Spleen (tissue), 11 donors: ENCODE measurements around the gene CNTNAP2. TPM values are rescaled to one million over a fixed set of nuclear protein-coding genes. Genes with fewer than 3 reads are reported as not detected.

Experiments used
- DNase-seq: peaks from one replicate; pipeline ENCODE4 v3.0.0-alpha.2; 2020
- H3K27ac ChIP-seq, 8 donors: fragments of 200-600 bp; sonication (generic) in 7 of 8; 1 replicate in 4 of 8; 2 replicates in 4 of 8; pipeline versions ENCODE4 v1.5.0 to v1.8.0; 2016 to 2021; ENCODE audit warnings: inconsistent platforms in 4 of 8, mild to moderate bottlenecking in 4 of 8, moderate library complexity in 1 of 8
- H3K27me3 ChIP-seq, 7 donors: fragments of 200-600 bp; sonication (generic) in 6 of 7; replicated peaks in 1 of 7; 1 replicate in 4 of 7; 2 replicates in 3 of 7; pipeline versions ENCODE4 v1.5.0 to v1.8.0; 2016 to 2021; ENCODE audit warnings: inconsistent platforms in 3 of 7, mild to moderate bottlenecking in 1 of 7
- H3K36me3 ChIP-seq, 6 donors: fragments of 200-600 bp; sonication (generic) in 5 of 6; 1 replicate in 4 of 6; 2 replicates in 2 of 6; pipeline versions ENCODE4 v1.5.0 to v1.8.0; 2016 to 2021; ENCODE audit warnings: inconsistent platforms in 2 of 6
- H3K4me1 ChIP-seq, 6 donors: fragments of 200-600 bp; sonication (generic) in 5 of 6; 1 replicate in 3 of 6; 2 replicates in 3 of 6; pipeline versions ENCODE4 v1.5.0 to v1.8.0; 2016 to 2021; ENCODE audit warnings: inconsistent platforms in 3 of 6
- H3K4me3 ChIP-seq, 8 donors: fragments of 200-600 bp; sonication (generic) in 7 of 8; 1 replicate in 4 of 8; 2 replicates in 4 of 8; pipeline versions ENCODE4 v1.5.0 to v1.8.0; 2016 to 2021; ENCODE audit warnings: inconsistent platforms in 4 of 8, mild to moderate bottlenecking in 4 of 8, moderate library complexity in 2 of 8
- H3K9me3 ChIP-seq, 8 donors: fragments of 200-600 bp; sonication (generic) in 7 of 8; 1 replicate in 4 of 8; 2 replicates in 4 of 8; pipeline versions ENCODE4 v1.5.0 to v1.8.0; 2016 to 2021; ENCODE audit warnings: inconsistent platforms in 4 of 8
- POLR2A ChIP-seq, 3 donors: fragments of 450-650 bp; IDR thresholded peaks; one replicate each; pipeline ENCODE4 v1.5.1; 2017; ENCODE audit warnings: antibody characterized with exemption in 3 of 3, mild to moderate bottlenecking in 1 of 3
- POLR2AphosphoS5 ChIP-seq, 3 donors: sonication (generic); formaldehyde crosslinking; IDR thresholded peaks; one replicate each; pipeline ENCODE4 v1.5.1; 2017; ENCODE audit warnings: antibody characterized with exemption in 3 of 3
- WGBS, 5 donors: extraction: QIAGEN DNeasy Blood & Tissue Kit in 3 of 5; methylation state at CpG; one replicate each; pipeline versions ENCODE4 v1.1.5 to v1.1.7; 2013 to 2018; 5-methylcytosine and 5-hydroxymethylcytosine counted together
- intact Hi-C: fragments of 100-400 bp; cut with DNase I; formaldehyde crosslinking; loops from one replicate; pipeline ENCODE4 v1.15.0; 2023; ENCODE audit warnings: low total_unique reads
- polyA plus RNA-seq, 3 donors: library from polyadenylated mRNA; stranded (reverse); fragments of 200-250 nt; gene quantifications; one replicate each; pipeline ENCODE4 v1.2.1, GENCODE V29; 2013
- total RNA-seq, 7 donors: library from RNA; depleted of rRNA in 3 of 7; stranded (reverse); fragments of >200 nt in 3 of 7; fragmentation: NEBNext Ultra II Directional in 4 of 7; extraction: Animal tissue kit (Norgen Biotek cat#: 25700) in 4 of 7; gene quantifications; one replicate each; pipeline versions ENCODE4 v1.1.0 to v1.2.1, GENCODE V29; 2016 to 2021
- TF ChIP-seq, protein P1 (sequence below), 11 experiments: fragments of 200-600 bp in 7 of 11; fragments of 450-650 bp in 4 of 11; sonication (generic) in 4 of 11; IDR thresholded peaks in 8 of 11; conservative IDR thresholded peaks in 3 of 11; 1 replicate in 7 of 11; 2 replicates in 4 of 11; pipeline versions ENCODE4 v1.4.0 to v1.8.0; 2016 to 2021; ENCODE audit warnings: antibody characterized with exemption in 11 of 11, inconsistent platforms in 4 of 11, mild to moderate bottlenecking in 1 of 11
- donor health status: healthy with polysubstance abuse.
- donor health status: DM: no; HTN: no; CAD: no; lungs with moderate emphysema.
- donor health status: DM: no; HTN: no; CAD: no.
- donor health status: Bipolar disorder and iron deficiency.
- donor health status: healthy.
- donor health status: DM: no; HTN: no; CAD: no.
- donor health status: DM: yes; HTN: yes; CAD: no.

Gene CNTNAP2
- total and polyA plus RNA-seq, 10 donors, result 0.13 to 2.0 (median 0.82) TPM

GRCh38 chr7:148277042-148277660 is 2160.6 kb downstream of the CNTNAP2 start:
- no peaks in the 10 kb centered on the region for H3K36me3 ChIP-seq
- H3K27ac ChIP-seq, result no peak overlapping the region
- 71 to 83% (median 78%) methylated on average over 11 of the region's 11 CpGs for WGBS, 5 donors
- H3K4me1 ChIP-seq, result peaks cover 4 to 17% (median 11%) of the 10 kb centered on the region in 6 donors
- no peaks in the 10 kb centered on the region for H3K27me3 ChIP-seq
- TF ChIP-seq POLR2A (IDR thresholded peaks at IDR 0.05) (no peak), POLR2AphosphoS5 (IDR thresholded peaks at IDR 0.05) (peak in 1 of 3 donors; percentile 17)
- intact Hi-C loops, result no loop called here
- H3K9me3 ChIP-seq, result no peaks in the 10 kb centered on the region
- H3K4me3 ChIP-seq, result no peak overlapping the region
- DNase-seq, result no peak

- TF ChIP-seq POLR2AphosphoS5 (IDR thresholded peaks at IDR 0.05), result no peak
- TF ChIP-seq POLR2A (IDR thresholded peaks at IDR 0.05), result no peak
- TF ChIP-seq, protein P1, sequence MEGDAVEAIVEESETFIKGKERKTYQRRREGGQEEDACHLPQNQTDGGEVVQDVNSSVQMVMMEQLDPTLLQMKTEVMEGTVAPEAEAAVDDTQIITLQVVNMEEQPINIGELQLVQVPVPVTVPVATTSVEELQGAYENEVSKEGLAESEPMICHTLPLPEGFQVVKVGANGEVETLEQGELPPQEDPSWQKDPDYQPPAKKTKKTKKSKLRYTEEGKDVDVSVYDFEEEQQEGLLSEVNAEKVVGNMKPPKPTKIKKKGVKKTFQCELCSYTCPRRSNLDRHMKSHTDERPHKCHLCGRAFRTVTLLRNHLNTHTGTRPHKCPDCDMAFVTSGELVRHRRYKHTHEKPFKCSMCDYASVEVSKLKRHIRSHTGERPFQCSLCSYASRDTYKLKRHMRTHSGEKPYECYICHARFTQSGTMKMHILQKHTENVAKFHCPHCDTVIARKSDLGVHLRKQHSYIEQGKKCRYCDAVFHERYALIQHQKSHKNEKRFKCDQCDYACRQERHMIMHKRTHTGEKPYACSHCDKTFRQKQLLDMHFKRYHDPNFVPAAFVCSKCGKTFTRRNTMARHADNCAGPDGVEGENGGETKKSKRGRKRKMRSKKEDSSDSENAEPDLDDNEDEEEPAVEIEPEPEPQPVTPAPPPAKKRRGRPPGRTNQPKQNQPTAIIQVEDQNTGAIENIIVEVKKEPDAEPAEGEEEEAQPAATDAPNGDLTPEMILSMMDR (IDR thresholded peaks at IDR 0.05 in 8 of 11, conservative IDR thresholded peaks at IDR 0.05 in 3 of 11), result no peak
- WGBS, 5 donors, result 22 to 48% (median 34%) methylated on average over 2 of the region's 2 CpGs
- Histone ChIP-seq H3K9me3 (peaks cover 0 to 5% (median 0%) of the 10 kb centered on the region in 8 donors), H3K4me1 (peaks cover 0 to 4% (median 0%) of the 10 kb centered on the region in 6 donors), H3K36me3 (no peaks in the 10 kb centered on the region), H3K27me3 (no peaks in the 10 kb centered on the region), H3K27ac (no peak overlapping the region), H3K4me3 (no peak overlapping the region)
- intact Hi-C loops, result no loop called here
- no peak for DNase-seq
Measured at GRCh38 chr7:148286150-148286549, 2169.5 kb downstream of the CNTNAP2 start.

DNA sequence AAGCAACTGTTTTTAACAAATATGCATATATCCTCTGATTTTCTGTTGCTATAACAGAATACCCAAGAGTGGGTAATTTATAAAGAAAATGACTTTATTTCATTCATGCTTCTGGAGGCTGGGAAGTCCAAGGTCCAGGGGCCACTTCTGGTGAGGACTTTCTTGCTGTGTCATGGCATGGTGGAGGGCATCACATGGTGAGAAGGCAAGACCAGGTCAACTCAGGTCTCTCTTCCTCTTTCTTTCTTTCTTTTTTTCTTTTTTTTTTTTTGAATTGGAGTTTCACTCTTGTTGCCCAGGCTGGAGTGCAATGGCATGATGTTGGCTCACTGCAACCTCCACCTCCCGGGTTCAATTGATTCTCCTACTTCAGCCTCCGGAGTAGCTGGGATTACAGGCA is 2170.9 kb downstream of the CNTNAP2 start:
- WGBS, 5 donors, result 60 to 100% (median 100%) methylated on average over 1 to 2 of the region's 2 CpGs
- TF ChIP-seq, protein P1 (IDR thresholded peaks at IDR 0.05 in 8 of 11, conservative IDR thresholded peaks at IDR 0.05 in 3 of 11), result no peak
- TF ChIP-seq POLR2AphosphoS5 (IDR thresholded peaks at IDR 0.05), result no peak
- TF ChIP-seq POLR2A (IDR thresholded peaks at IDR 0.05), result no peak
- no peak overlapping the region for H3K27ac ChIP-seq
- peaks cover 0 to 5% (median 0%) of the 10 kb centered on the region in 8 donors for H3K9me3 ChIP-seq
- no peak for DNase-seq
- H3K4me3 ChIP-seq, result no peak overlapping the region
- intact Hi-C loops, result no loop called here
- H3K36me3 ChIP-seq, result no peaks in the 10 kb centered on the region
- peaks cover 0 to 4% (median 0%) of the 10 kb centered on the region in 6 donors for H3K4me1 ChIP-seq
- H3K27me3 ChIP-seq, result no peaks in the 10 kb centered on the region

DNA sequence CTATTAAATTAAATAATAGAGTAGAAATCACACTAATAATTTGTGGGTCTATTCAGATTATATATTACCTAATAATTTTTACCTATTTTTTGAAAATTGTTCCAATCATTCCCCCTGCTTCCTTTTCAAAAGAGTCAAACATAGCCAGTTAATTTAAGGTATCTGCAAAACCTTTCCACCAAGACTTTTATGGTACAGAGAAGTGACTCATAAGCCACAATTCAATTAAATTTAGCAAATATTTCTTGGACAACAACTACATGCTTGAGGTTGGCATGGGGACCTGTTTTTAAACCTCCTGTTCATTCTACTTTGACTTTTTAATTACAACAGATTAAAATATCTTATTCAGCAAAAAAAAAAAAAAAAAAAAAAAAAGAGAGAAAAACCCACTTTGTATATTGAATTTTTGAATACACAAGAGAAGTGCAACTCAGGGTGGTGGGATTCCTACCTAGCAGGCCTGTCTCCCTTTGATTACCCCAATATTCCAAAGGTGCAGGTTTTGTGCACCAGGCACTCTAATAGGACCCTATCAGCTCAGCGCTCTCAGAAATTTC is 2172.1 kb downstream of the CNTNAP2 start:
- Histone ChIP-seq H3K9me3 (peaks cover 0 to 5% (median 0%) of the 10 kb centered on the region in 8 donors), H3K27ac (no peak overlapping the region), H3K36me3 (no peaks in the 10 kb centered on the region), H3K27me3 (no peaks in the 10 kb centered on the region), H3K4me3 (no peak overlapping the region), H3K4me1 (peaks cover 0 to 4% (median 0%) of the 10 kb centered on the region in 6 donors)
- WGBS, 5 donors, result 97 to 100% (median 100%) methylated on average over 1 of the region's 1 CpG
- DNase-seq, result no peak
- TF ChIP-seq POLR2AphosphoS5 (IDR thresholded peaks at IDR 0.05), result no peak
- no peak for TF ChIP-seq POLR2A (IDR thresholded peaks at IDR 0.05)
- TF ChIP-seq, protein P1 (IDR thresholded peaks at IDR 0.05 in 8 of 11, conservative IDR thresholded peaks at IDR 0.05 in 3 of 11), result no peak
- intact Hi-C loops, result no loop called here
